ENCODE measurements around the gene DGKH.
"Not testable (repeated sequence)": the region's sequence is repeated elsewhere in the genome, so short reads cannot be mapped to it uniquely, and the experiment has no call there.

The DGKH gene

DNA sequence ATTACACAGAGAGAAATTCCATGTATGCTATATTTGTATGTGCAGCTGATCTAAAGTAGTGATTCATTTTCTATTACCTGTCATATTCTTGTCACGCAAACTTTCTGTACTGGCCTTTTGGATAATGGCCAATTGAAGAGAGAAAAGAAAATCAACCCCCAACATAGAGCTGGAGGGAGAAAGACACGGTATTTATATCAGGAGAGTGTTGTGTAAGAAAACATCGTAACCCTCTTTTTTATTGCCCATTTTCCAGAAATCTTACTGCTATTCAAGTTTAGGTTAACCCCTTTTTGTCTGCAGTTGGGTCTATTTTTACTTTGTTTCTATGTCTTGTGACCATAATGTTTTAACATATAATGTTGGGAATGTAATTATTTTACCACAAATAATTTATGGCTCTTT, 27.9 kb downstream of the DGKH start:
- DNase-seq = no peak

- no peak for DNase-seq
Observed at GRCh38 chr13:42078128-42078808, 29.8 kb downstream of the DGKH start.

DNA sequence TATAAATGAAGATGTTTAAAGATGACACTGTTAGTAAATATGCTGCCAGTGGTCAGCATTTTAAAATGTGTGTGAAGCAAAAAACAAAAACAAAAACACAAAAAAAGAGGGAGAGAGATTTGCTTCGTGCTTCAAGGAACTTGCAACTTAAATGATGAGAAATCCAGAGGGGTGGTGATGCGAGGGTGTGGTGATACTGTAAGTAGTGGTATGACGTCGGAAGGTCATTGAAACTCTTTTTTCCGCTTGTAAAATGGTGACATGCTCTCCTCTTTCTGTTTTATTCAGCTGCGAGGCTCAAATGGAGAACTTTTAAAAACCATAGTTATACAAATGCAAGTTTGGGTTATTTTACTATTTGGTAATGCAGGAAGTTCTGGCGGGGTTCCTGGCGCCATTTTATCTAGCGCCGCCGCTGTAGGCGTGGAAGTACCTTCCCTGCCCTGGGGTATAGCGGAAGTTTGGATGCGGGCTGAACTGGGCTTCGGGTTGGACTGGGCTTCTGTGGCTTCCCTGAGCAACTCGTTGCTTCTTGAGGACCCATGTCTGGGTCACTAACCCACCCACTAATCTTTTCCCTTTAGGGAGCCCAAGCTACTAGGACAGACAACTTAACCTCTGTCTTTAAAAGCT, 34.8 kb downstream of the DGKH start:
- no peak for DNase-seq

GRCh38 chr13:42084722-42085121, 36.3 kb downstream of the DGKH start:
- no peak for DNase-seq

DNA sequence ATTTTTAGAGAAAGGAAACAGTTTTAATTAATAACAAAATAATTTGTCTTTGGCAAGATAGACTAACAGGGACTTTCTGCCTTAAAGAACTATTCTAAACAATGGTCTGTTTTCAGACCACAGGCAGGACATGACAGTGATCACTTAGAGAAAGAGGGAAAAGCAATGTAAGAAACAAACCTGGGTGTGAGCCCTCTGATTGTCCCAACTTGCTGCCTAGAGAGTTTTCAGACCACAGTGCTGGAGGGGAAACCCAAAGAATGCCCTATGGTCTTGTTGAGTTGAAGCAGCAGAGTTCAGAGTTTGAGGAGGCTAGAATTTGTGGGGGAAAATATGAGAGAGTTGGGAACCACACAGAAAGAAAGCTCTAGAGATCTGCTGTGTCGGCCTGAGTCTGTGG, 38.1 kb downstream of the DGKH start:
- no peak for DNase-seq

- no peak for DNase-seq
Observed at GRCh38 chr13:42094516-42095040, 46.1 kb downstream of the DGKH start.

GRCh38 chr13:42096222-42096621, 47.8 kb downstream of the DGKH start:
- DNase-seq = not testable (repeated sequence)

GRCh38 chr13:42099962-42100675, 51.7 kb downstream of the DGKH start:
- no peak for DNase-seq

GRCh38 chr13:42100960-42101359, 52.5 kb downstream of the DGKH start:
- no peak for DNase-seq

DNA sequence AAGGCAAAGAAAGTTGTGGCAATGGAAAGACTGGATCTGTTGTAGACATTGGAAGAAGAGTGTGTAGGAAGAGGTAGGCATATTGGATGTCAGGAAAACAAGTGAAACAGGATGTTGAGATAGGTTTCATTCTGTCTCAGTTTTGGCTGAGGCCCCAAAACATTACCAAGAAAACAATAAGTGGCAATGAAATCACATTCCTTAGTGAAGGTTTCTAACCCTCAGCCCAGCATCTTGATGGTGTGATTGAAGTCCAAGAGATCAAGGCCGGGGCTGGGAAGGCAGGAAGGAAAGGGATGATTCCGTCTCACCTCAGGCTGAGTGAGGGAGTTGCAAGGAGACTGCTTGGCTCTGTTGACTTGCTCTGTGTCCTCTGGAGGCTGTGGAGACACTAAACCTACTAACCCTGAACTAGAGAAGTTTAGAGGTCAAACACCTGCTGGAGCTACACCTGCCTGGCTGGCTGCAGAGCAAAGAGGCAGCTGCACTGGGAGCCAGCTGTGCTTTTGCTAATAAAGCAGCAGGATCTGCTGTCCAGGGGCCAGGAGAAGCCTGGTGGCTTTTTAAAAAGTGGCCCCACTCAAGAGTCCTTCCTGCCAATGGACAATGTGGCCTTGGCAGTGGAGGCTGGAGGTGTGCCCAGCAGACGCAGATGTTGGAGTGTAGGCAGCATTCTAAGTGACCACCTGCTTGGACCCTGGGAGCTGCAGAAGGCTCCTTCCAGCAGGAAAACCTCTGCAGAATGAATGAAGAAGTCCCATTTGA, 53.6 kb downstream of the DGKH start:
- DNase-seq = peak; percentile 7

DNA sequence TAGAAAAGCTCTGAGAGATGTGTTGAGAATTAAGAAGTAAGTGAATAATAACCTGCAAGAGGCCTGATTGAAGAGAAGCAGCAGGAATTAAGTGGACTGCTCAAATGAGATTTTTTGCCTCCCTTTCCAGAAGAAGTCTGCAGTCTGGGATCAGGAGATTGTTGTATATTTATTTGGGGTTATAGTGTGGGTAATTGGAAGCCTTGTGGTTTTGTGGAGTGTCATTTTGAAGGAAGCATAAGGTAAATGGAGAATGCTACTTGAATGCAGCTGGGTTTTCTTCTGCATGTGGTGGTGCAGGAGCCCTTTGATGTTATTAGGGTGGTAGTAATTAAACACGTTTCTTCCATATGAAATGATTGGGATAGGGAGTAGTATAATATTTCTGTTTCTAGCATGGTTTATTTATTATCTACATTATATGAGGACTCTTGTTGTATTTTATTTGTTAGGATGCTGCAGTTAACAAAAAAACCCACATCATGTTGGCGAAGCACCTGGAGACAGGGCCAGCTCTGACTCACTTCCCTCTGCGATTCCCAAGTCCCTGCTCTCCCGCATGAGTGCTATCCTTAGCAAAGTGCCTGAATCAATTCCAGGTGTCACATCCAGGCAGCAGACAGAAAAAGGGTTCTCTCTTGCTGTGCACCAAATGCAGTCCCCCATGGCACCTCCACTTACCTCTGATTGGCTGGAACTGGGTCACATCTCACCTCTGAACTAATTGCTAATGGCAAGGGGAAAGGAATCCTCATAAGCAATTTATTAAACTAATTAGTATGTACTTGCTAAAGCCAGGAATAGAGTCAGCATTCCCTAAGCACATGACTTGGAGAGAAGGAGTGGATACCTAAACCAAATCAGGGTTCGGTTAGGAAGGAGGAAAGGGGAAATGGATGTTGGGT, 54.8 kb downstream of the DGKH start:
- DNase-seq = no peak

DNA sequence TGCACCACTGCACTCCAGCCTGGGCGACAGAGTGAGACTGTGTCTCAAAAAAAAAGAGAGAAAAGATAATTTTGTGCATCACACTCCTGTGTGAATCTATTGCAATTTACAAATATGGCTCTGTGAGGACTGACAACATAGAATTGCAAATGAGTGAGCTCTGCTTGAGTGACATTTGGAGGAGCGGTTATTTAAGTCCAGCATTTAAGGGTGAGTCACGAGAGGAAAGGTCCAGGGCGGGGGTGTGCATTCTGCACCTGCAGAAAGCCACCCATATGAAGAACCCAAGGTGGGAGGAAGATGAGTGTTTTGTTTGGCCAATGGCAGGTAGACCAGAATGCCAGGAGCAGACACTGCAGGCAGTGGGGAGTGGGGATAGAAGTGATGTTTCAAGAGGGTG, 58.5 kb downstream of the DGKH start:
- DNase-seq = no peak

DNA sequence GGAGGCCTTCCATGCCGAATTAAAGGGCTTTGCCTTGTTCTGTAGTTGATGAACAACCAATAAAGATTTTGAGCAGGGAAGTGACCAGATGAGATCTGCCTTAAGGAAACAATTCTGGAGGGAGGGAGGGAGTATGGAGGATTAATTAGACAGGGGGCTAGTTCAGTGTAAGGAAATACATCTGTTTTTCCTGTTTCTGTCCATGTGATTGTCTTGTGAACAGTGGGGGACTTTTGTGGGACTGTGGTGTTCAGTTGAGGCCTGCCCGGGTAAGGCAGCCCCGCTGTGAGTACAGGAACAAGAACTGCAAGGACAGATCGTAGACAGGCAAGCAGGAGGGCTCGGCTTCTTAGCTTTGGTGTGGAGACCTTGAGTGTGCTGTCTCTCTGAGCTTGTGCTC, 59.0 kb downstream of the DGKH start:
- DNase-seq = no peak

DNA sequence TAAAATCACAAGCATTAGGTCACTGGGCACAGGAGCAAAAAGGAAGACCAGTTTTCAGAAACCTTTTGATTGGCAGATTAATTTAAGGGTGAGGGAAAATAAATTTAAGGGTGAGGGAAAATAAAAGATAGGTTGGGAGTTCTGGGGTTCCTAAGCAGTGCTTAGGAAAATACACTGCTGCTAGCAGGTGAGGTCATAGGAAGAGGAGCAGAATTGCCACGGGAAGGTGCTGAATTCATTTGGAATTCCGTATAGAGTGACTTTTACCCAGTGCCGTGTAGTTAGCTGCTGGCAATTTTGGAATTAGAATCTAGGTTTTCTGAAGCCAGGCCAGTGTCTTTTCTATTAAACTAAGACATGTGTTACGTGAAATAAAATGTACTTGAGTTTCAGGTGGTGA, 59.8 kb downstream of the DGKH start:
- no peak for DNase-seq

DNA sequence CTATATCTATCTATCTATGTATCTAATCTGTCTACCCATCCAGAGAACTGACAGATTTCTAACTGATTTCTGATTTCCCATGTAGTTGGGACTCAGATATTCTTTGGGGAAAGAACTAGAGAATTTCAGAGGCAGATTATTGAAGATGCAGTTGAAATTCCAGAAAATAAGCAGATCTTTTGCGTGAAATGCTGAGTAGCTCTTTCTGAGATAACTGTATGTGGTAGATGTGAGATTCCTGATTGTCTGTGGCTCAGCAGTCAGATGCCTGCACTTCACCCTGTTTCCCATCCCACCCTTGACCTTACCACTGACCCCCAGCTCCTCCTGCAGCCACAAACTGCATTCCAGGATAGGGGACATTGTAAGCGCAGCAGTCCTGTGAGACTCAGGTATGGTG, 61.5 kb downstream of the DGKH start:
- DNase-seq = no peak

DNA sequence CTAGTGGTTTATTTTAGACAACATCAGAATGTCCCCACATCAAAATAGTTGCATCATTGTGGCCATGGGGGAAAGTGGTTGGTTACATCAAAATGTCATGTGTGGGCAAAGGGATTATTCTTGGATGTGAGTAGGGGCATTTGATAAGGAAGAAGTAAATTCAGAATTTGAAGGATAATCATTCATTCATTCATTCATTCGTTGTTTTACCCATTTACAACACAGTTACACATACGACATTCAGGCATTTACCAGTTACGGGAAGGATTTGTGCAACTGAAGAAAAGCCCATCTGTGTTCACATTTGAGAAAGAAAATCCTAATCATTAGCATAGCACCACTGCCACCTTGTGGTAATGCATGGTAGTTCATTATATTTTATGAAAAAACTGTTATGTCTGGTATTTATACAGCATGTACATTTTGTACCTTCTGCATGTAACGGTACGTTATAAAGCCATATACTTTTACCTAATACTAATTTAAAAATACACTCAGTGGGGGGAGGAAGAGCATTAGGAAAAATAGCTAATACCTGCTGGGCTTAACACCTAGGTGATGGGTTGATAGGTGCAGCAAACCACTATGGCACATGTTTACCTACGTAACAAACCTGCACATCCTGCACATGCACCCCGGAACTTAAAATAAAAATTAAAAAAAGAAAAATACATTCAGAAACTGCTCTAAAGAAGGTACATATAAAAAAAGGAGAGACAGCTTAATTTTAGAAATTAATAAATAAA, 62.1 kb downstream of the DGKH start:
- DNase-seq = no peak

- DNase-seq = no peak
Observed at GRCh38 chr13:42112864-42113263, 64.4 kb downstream of the DGKH start.

DNA sequence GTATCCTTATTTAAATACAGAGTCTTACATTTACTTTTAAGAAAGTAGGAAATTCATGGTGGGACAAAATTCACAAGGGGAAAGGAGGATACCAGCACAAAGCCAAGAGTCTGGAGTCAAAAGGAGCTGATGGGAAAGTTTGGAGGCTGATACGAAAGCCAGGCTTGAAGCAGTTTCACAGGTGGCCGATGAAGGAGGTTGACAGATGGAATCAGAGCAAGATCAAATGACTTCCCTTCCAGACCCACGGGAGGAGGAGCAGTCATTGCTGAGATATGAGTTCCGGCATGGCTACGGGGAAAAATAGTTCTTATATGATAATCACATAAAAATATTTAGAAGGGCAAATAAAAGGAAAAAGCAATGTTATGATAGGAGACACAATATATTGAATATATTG, 65.0 kb downstream of the DGKH start:
- DNase-seq = no peak

GRCh38 chr13:42114278-42114677, 65.8 kb downstream of the DGKH start:
- no peak for DNase-seq

- DNase-seq = no peak
Observed at GRCh38 chr13:42114912-42115311, 66.5 kb downstream of the DGKH start.

DNA sequence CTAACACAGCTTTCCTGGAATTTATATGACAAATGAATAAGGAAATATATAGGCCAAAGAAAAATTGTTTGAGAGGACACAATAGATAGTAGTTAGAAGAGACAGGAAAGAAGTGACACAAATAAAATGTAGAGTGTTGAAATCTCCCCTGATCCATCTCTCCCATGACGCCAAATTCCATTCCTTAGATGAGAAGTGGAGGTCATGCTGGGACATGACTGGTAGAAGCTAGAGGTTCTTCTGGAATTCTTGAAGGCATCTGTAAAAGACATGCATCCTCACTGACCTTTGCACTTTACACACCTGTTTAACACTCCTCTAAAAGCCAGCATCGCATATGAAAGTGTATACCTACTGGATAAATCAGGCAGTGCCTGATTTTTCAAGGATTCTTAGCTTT, 67.8 kb downstream of the DGKH start:
- DNase-seq = no peak

- no peak for DNase-seq
Observed at GRCh38 chr13:42119041-42119440, 70.6 kb downstream of the DGKH start.

Measured in NCI-H2029 treated with DMSO at 0.1 percent for 48 hours (cell line).